A549 treated with GW870086 at 1 μM for 4 hours (cell line): Measurements from ENCODE around the gene MSH5. TPM values are rescaled to one million over a fixed set of nuclear protein-coding genes. Genes with fewer than 3 reads are reported as not detected.

ENCODE experiments used
- total RNA-seq: library from RNA; stranded (reverse); fragments of 200-300 nt; extraction: Qiagen RNA extraction; gene quantifications from 5 replicates; pipeline ENCODE4 v1.2.3, GENCODE V29; 2022; ENCODE audit warnings: low read depth

Gene MSH5
- total RNA-seq, 1 experiment from 2014 or later = 13.7 TPM

Other genes with a start within 250 kb of the MSH5 start
- 6.2 to 8.4 TPM (median 7.1 TPM) in 5 replicates for gene MICB, start 241.9 kb upstream of the MSH5 start, total RNA-seq
- not detected in 5 replicates for gene MCCD1, start 211.0 kb upstream of the MSH5 start, total RNA-seq
- 324 to 377 TPM (median 358 TPM) in 5 replicates for gene DDX39B, start 198.0 kb upstream of the MSH5 start, total RNA-seq
- 0.55 to 1.2 TPM (median 0.83 TPM) in 5 replicates for gene ATP6V1G2, start 193.4 kb upstream of the MSH5 start, total RNA-seq
- gene NFKBIL1, start 192.4 kb upstream of the MSH5 start, total RNA-seq = 10.4 to 11.2 TPM (median 11.1 TPM) in 5 replicates
- gene LTA, start 167.7 kb upstream of the MSH5 start, total RNA-seq = 0.17 to 0.34 TPM in 2 of 5 replicates, not detected in the others
- 0.16 TPM in 1 of 5 replicates, not detected in the others for gene TNF, start 164.4 kb upstream of the MSH5 start, total RNA-seq
- gene LTB, start 157.6 kb upstream of the MSH5 start, total RNA-seq = 0.21 to 0.65 TPM (median 0.29 TPM) in 4 of 5 replicates, not detected in the other
- 0.30 to 0.66 TPM in 2 of 5 replicates, not detected in the others for gene LST1, start 153.7 kb upstream of the MSH5 start, total RNA-seq
- not detected in 5 replicates for gene NCR3, start 147.0 kb upstream of the MSH5 start, total RNA-seq
- not detected in 5 replicates for gene AIF1, start 124.8 kb upstream of the MSH5 start, total RNA-seq
- gene PRRC2A, start 119.3 kb upstream of the MSH5 start, total RNA-seq = 66.6 to 89.8 TPM (median 85.0 TPM) in 5 replicates
- gene BAG6, start 87.3 kb upstream of the MSH5 start, total RNA-seq = 114 to 149 TPM (median 138 TPM) in 5 replicates
- 2.6 to 4.5 TPM (median 3.1 TPM) in 5 replicates for gene APOM, start 84.1 kb upstream of the MSH5 start, total RNA-seq
- 10.6 to 12.7 TPM (median 12.1 TPM) in 5 replicates for gene C6orf47, start 79.2 kb upstream of the MSH5 start, total RNA-seq
- 8.2 to 10.4 TPM (median 9.7 TPM) in 5 replicates for gene GPANK1, start 75.0 kb upstream of the MSH5 start, total RNA-seq
- 167 to 186 TPM (median 177 TPM) in 5 replicates for gene CSNK2B, start 73.9 kb upstream of the MSH5 start, total RNA-seq
- gene LY6G5B, start 70.0 kb upstream of the MSH5 start, total RNA-seq = 3.6 to 5.4 TPM (median 4.3 TPM) in 5 replicates
- 1.3 to 2.5 TPM (median 1.7 TPM) in 5 replicates for gene LY6G5C, start 58.9 kb upstream of the MSH5 start, total RNA-seq
- 12.8 to 19.4 TPM (median 18.7 TPM) in 5 replicates for gene ABHD16A, start 36.7 kb upstream of the MSH5 start, total RNA-seq
- not detected in 5 replicates for gene LY6G6F, start 33.1 kb upstream of the MSH5 start, total RNA-seq
- not detected in 5 replicates for gene LY6G6D, start 24.7 kb upstream of the MSH5 start, total RNA-seq
- gene LY6G6C, start 18.3 kb upstream of the MSH5 start, total RNA-seq = 0.14 TPM in 1 of 5 replicates, not detected in the others
- gene MPIG6B, start 16.6 kb upstream of the MSH5 start, total RNA-seq = not detected in 5 replicates
- 26.8 to 31.8 TPM (median 27.9 TPM) in 5 replicates for gene DDAH2, start 10.7 kb upstream of the MSH5 start, total RNA-seq
- gene CLIC1, start 3.5 kb upstream of the MSH5 start, total RNA-seq = 486 to 498 TPM (median 493 TPM) in 5 replicates
- gene SAPCD1, start 22.7 kb downstream of the MSH5 start, total RNA-seq = 1.6 to 3.9 TPM (median 3.7 TPM) in 5 replicates
- gene VWA7, start 37.3 kb downstream of the MSH5 start, total RNA-seq = 1.2 to 2.0 TPM (median 1.5 TPM) in 5 replicates
- gene VARS1, start 55.7 kb downstream of the MSH5 start, total RNA-seq = 47.4 to 59.1 TPM (median 53.3 TPM) in 5 replicates
- 52.2 to 66.7 TPM (median 61.9 TPM) in 5 replicates for gene LSM2, start 67.0 kb downstream of the MSH5 start, total RNA-seq
- gene HSPA1L, start 75.3 kb downstream of the MSH5 start, total RNA-seq = 0.82 to 1.5 TPM (median 1.3 TPM) in 5 replicates
- 148 to 264 TPM (median 205 TPM) in 5 replicates for gene HSPA1A, start 75.5 kb downstream of the MSH5 start, total RNA-seq
- 116 to 191 TPM (median 162 TPM) in 5 replicates for gene HSPA1B, start 87.7 kb downstream of the MSH5 start, total RNA-seq
- 24.9 to 34.9 TPM (median 25.5 TPM) in 5 replicates for gene NEU1, start 122.8 kb downstream of the MSH5 start, total RNA-seq
- gene SLC44A4, start 139.0 kb downstream of the MSH5 start, total RNA-seq = 0.05 to 0.21 TPM in 2 of 5 replicates, not detected in the others
- gene EHMT2, start 157.7 kb downstream of the MSH5 start, total RNA-seq = 23.1 to 27.6 TPM (median 27.1 TPM) in 5 replicates
- 3.1 to 4.0 TPM (median 3.5 TPM) in 5 replicates for gene ZBTB12, start 162.1 kb downstream of the MSH5 start, total RNA-seq
- gene C2, start 187.7 kb downstream of the MSH5 start, total RNA-seq = 0.07 to 0.43 TPM (median 0.23 TPM) in 5 replicates
- gene CFB, start 206.1 kb downstream of the MSH5 start, total RNA-seq = 1.6 to 3.3 TPM (median 2.4 TPM) in 5 replicates
- gene NELFE, start 219.0 kb downstream of the MSH5 start, total RNA-seq = 73.9 to 80.8 TPM (median 79.3 TPM) in 5 replicates
- gene SKIC2, start 219.2 kb downstream of the MSH5 start, total RNA-seq = 16.7 to 25.7 TPM (median 25.0 TPM) in 5 replicates
- 10.4 to 12.0 TPM (median 11.0 TPM) in 5 replicates for gene DXO, start 232.1 kb downstream of the MSH5 start, total RNA-seq
- gene C4A, start 242.1 kb downstream of the MSH5 start, total RNA-seq = 0.87 to 1.7 TPM (median 0.93 TPM) in 5 replicates